G401.6 (cell line): ENCODE results near the gene LRRC4C.
"Not testable (repeated sequence)": the region's sequence is repeated elsewhere in the genome, so short reads cannot be mapped to it uniquely, and the experiment has no call there.

ENCODE experiments used
- FAIRE-seq: peaks from 2 replicates; lab custom pipeline; 2012; peaks lifted over from hg19 to GRCh38; lab: Jason Lieb, UNC

The LRRC4C gene

DNA sequence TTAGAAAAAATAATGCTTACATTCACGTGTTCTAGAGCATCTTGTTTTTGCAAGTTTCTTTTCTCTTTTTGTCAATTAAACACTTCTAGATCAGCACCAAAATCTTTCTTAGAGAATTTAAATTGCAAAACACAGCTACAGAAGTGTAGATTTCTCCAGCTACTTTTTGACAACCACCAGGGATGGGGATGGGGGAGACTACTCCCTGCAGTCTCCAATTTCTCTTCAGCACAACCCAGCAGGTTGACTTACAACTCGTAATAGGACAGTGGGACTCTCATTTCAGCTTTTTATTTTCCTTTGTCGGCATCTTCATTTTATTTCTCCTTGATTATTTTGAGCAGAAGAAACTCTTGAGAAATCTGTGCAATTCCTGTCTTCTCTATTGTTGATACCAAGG is 441.2 kb downstream of the LRRC4C start:
- FAIRE-seq, result no peak

DNA sequence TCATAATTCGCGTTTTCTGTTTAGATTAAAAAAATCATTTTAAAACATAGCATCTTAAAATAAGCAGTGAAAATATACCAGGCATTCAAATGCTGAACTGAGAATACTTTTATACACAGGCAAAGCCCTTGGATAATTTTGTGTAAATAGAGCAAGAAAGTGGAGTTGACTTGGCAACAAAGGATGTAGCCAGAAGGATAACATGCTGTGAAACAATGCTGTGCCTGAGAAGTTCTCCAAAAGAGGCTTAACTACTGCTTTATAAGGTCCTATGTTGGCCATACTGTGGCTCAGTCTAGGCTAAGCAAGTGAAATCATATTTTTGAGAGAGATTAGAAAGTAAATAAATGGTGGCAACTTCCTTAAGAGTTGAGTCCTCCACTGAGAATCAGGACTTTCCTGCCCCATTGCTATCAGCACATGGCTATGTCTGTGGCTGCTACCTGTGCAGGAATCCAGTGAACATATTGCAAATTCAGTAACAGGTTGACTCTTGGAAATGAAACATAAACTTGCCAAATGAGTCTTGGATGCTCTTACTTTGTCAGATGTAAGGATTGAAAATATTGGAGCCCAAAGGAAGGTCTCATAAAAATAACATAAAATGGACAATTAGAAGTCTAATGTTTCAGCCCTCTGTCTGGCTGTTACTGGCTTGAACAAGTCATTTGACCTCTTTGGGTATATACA is 448.9 kb downstream of the LRRC4C start:
- FAIRE-seq, result no peak

DNA sequence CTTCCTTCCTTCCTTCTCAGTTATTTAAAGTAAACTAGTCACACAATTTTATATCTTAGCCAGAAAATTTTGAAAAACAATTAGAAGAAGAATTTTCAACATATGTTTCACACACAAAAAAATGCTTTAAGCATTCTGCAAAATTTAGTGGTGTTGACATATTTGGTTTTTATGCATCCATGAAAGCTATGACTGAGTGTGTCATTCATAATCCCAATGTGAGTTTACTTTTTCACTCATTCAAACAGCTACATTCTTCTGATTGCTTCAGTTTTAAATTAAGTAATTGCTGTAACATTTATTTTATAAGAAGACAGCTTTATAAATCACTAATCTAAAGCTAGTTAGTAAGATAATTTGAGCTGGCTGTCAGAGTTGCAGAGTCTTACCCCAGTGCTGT is 453.5 kb downstream of the LRRC4C start:
- no peak for FAIRE-seq

DNA sequence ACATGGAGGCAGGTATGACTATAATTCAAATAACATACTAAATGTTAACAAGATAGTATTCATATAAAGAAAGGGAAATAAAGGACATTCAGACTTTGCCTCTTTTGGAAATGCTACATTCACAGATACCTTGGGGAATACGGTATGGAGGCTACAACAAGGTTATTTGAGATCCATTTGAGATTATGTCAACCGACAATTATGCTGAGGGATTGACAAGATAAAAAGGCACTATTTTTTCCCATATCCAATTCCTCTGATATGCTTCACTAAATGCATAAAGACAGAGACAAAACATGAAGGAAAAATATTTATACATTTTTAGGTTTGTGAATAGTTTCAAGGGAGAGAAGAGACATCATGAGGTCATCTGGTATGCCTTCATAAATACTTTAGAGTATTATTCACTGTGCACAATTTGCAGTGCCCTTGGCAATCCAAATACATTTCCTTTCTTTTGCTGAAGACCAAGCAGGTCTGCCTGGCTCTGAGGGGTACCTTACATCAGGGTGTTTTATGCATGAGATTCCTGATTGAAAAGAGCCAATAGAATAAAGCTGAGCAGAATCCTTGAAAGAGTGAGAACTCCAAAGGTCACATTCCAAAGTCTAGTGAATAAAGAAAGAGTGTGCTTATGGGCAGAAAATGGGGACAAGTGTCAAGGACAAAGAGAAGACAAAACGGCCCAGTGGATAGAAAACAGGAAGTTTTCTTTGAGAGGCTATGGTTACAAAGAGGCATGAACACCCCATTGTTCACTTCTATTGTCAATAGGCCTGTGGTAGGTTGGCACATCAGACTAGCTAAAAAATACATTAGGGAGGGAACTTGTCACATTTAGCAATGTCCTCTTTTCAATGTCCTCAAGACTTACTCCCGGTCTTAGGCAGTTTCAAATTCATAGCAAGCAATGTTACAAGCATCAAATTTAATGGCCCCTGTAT is 455.8 kb downstream of the LRRC4C start:
- FAIRE-seq, result no peak

DNA sequence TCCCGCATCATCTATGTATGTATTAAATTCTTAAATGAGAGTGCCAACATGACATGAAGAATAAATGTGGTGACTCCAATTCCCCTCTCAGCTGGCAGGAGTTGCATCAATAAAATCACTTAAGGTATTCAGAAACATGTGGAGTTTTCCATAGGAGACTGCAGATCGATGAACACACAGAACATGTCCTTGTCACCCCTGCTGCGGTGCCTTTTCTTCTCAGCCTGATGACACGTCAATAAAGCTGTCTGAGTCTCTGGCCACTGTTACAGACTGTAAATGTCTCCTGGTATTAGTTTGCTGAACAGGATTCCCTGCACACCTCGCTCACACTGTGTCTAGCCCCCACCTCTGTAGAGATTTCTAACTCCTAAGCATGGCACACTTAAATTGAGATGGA is 460.5 kb downstream of the LRRC4C start:
- FAIRE-seq, result no peak

DNA sequence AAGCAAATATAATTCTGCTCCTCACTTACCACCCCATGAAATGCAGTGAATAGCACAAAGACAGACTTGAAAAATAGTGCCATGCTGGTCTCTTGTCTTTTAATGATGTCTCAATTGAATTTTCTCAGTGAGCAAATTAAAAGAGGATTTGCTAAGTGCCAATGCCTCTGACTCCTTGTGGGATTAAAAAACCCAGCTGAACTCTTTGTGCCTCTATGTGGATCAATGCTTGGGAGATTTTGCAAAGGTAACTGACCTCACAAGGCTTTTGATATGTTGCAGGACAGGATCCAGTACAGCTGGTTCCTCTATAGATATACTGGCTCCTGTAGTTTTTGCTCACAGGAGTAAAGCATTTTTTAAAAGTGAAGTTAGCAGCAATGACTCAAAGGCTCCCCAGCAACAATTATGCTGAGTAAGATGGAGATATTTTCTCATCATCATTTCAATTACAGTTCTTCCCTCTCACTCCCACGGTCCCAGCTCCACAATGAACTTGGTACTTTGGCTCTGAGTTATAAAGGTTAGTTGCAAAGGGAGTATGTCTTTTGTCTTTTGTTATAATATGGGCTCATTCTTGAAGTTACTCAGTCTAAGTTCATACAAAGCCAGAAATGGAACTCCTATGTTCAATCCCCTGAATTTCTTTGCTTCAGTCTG is 471.5 kb downstream of the LRRC4C start:
- no peak for FAIRE-seq

DNA sequence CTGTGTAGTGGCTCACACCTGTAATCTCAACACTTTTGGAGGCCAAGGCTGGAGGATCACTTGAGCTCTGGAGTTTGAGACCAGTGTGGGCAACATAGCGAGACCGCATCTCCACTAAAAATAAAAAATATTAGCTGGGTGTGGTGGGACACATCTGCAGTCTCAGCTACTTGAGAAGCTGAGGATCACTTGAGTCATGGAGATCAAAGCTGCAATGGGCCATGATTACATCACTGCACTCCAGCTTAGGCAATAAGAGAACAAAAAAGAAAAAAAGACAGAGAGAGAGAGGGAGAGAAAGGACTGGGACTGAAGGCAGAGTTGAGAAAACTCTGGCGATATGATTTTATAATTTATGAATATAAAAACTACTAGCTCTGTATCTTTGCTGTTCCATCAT is 473.1 kb downstream of the LRRC4C start:
- no peak for FAIRE-seq

DNA sequence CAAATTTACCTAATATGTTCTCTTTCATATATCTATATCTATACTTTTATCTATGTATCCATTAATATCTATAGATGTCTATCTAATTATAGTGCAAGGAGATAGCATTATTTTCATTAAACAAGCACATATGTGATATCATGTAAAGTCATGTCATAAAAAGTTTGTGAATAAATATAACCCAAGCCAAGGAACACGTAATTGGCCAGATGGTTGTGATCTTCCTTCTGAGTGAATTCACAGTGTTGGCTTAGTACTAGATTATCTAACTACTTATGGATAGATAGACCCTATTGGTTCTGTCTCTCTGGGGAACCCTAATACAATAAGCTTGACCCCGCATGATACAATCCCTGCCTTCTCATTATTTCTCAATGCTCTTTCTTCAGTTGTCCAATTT is 484.4 kb downstream of the LRRC4C start:
- no peak for FAIRE-seq

DNA sequence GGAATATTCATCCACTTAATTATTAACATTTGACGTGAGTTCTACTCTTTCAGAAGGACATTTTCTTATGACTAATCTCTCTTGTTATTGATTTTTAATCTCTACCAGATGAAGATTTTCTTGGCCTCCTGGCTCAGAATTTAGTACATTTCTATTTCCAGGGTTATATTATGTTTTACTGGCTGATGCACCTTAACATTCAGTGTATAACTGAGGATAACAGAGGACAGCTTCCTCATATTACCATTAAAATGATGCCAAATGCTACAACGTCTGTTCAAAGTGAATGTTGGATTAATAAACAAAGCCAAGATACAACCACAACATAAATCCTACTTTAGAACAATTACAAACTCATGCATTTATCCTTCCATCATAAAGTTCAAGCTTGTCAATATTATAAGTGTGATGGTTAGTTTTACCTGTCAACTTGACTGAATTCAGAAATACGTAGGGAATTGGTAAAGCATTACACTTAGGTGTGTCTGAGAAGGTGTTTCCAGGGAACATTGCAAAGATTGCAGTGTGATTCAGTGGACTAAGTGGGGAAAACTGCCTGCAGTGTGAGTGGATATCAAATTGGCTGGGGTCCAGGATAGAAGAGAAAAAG is 485.2 kb downstream of the LRRC4C start:
- FAIRE-seq, result no peak

DNA sequence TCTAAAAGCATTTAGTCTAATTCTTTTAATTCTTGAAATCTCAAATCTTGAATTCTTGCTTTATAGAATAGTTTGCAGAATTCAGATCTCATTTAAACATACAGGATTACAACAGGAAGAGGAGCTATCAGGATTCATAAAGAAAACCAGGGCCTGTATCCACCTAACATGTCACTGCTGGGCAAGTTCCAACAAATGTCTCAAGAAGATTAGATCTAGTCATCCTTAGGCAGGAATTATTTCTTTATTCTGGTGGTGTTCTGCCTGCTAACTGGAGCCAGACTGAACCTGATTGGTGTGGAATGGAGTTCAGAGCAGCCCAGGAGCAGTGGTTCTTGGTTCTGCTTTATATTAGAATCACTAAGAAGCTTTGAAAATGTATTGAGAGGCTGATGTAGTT is 500.7 kb downstream of the LRRC4C start:
- FAIRE-seq, result no peak

DNA sequence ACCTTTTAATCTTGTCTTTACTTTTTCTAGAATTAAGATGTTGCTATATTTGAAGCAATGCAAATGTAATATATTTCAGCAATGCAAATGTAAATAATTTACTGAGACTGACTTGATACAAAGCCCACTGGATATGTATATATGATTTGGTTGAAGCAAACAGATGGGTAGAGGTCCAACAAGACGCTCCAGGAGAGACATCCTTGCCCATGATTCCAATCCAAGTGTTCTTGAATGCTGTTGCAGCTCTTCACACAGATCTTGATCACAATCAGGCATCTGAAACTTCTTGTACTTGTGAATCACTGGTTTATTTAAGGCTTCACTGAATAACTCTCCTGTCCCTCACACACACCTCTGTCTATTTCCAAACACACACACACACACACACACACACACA is 507.0 kb downstream of the LRRC4C start:
- no peak for FAIRE-seq

DNA sequence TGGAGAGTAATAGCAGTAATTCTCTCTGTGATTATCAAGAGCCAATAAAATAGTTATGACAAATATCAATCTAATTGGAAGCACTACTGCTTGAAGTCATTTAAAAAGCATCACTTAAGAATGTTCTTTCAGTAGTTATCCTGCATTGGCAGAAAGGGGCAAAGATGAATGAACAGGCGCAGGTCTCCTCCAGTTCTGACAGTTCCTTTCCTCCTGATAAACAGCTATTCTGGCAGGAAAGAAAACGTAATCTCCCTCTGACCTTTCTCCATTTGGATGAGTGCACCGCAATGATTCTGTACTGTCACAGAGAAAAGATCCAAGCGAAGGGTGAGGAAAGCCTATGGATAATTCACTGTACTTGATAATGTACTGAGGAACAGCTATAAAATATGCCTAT is 521.5 kb downstream of the LRRC4C start:
- no peak for FAIRE-seq

DNA sequence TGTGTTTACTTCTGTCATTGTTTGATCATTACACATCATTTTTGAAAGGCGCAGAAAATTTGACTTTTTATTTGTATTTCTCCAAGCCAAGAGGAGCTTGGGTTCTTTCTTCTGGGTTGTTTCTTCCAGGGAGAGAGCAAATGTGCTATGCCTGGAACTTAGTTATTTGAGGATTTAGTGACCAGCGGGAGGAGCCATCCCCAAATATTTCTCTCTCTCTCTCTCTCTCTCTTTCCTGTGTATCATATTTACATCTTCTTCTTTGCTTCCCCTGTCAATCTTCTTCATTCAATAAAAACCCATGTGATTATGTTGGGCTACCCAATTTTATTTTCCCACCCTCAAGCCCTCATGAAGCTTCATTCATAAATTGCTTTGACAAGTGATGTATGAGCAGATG is 534.5 kb downstream of the LRRC4C start:
- no peak for FAIRE-seq

DNA sequence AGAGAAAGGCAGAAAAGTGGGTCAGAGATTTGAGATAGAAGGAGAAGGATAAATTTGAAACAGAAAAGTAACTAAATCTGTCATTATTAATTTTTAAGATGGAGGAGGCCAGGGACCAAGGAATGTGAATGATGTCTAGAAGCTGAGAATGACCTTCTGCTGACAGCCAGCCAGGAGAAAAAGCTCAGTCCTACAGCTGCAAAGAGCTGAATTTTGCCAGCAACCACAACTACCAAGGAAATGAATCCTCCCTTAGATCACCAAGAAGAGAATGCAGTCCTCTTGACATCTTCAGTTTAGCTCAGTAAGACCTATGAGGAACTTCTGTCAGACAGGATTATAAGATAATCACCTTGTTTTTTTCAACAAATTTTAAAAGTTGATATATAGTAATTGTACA is 538.2 kb downstream of the LRRC4C start:
- no peak for FAIRE-seq

DNA sequence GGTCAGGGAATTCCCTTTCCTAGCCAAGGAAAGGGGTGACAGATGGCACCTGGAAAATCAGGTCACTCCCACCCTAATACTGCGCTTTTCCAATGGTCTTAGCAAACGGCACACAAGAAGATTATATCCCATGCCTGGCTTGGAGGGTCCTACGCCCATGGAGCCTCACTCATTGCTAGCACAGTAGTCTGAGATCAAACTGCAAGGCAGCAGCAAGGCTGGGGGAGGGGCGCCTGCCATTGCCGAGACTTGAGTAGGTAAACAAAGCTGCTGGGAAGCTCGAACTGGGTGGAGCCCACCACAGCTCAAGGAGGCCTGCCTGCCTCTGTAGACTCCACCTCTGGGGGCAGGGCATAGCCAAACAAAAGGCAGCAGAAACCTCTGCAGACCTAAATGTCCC is 548.7 kb downstream of the LRRC4C start:
- not testable (repeated sequence) for FAIRE-seq

DNA sequence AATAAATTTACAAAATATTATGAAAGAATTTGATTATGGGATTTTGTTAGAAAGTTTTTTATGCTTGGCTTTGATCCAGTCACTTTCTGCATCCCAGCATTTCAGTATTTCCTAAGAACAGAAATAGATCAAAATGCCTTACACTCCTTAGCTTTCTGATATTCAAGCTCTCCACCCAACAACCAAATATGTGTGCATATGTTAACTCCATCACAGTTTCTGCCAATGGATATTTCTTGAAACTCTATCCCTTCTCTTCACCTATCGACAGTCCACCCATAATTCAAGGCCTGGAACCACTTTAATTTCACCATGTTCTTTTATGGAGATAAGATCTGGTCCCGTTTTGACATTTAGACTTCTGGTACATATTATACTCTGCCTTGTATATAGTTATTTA is 565.0 kb downstream of the LRRC4C start:
- FAIRE-seq, result no peak

DNA sequence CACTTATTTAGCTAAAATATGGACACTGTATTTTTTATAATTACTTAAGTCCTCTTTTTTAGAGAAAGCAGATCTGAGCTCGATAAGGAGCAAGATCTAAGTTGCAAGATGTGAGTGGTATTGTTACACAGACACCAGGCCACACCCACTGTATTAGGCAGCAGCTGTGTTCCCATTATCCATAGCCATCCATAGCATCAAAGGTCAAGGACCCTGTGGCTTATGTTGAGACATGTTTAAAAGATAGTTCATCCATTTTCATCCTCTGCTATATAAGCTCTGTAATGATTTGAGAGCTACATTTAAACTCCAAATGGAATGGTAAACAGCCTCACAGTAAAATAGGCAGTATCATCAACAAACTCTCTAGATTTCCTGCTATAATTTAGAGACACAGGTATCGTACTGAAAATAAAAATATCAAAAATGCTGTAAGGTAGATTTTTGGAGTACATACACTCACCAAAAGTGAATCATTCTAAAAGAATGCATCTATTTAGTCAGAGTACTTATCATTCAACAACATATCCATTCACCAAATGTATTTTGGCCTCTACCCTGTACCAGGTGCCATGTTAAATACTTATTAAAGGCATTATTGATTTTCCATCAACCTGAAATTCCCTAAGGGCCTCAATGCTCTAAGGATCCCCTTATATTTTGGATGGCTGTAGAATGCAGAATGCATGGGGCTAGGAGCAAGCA is 574.0 kb downstream of the LRRC4C start:
- no peak for FAIRE-seq

DNA sequence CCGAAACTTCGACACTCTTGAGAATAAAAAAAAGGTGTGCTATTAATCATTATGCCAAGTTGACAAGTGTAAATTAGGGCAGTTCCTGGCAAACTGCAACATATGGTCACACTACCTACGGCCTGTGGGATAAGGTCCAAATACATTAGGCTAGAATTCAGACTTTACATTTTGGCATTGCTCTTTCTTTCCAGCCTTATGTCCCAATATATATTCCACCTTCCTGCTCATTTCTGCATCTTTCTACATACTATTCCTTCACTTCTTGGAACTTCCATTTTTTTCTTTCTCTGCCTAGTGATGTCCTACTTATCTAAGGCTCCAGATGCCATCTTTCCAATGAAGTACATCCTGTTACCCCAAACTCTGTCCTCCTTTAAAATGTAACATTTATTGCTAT is 577.2 kb downstream of the LRRC4C start:
- FAIRE-seq, result no peak

DNA sequence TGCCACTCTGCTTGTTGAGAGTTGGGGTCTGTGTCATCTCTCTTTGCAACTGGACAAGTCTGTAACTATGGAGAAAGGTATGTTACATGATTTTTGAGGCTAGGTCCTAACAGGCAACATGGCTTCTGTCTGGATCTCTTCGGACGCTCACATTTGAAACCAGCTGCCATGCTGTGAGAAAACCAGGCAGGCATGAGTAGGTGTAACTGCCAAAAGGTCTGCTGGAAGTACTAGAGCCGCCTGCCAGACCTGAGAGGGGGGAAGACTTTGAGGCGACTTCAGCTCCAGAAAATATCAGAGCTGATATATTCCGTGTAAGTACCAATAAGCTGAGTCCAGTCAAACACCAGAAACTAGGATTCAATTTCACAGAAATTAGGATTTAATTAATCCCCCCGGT is 579.5 kb downstream of the LRRC4C start:
- FAIRE-seq, result no peak

DNA sequence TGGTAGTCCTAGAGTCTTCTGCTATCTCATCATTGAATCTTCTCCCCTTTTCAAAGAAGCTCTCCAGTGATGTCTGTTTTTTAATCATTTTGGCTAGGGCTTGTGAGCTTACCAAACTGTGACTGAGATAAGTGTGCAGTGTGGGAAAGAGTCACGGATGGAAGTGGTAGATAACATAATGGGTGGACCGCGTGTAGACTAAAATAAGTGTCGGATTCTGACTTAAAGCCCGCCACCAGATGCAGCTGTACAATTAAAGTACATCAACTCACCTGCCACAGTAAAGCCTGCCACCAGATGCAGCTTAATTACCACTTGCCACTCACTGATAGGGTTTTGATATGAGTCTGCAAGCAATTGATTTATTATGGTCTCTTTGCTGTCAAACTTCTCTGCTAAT is 581.5 kb downstream of the LRRC4C start:
- FAIRE-seq, result no peak

DNA sequence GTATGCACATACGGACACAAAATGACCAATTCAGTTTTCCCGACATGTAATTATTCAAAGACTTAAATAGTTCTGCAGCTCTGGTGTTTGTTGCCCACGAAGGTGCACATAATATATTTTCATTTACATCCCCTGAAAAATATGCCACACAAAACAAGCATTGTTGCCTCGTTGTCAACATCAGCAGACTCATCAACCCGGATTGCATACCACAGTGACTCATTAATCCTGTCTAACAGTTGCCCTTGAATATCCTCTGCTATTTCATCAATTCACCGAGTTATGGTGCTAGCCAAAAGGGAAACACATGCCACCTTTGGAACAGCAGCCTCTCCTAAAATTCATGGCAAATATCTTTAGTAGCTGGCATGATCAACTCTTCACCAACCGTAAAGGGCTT is 582.2 kb downstream of the LRRC4C start:
- FAIRE-seq, result no peak

DNA sequence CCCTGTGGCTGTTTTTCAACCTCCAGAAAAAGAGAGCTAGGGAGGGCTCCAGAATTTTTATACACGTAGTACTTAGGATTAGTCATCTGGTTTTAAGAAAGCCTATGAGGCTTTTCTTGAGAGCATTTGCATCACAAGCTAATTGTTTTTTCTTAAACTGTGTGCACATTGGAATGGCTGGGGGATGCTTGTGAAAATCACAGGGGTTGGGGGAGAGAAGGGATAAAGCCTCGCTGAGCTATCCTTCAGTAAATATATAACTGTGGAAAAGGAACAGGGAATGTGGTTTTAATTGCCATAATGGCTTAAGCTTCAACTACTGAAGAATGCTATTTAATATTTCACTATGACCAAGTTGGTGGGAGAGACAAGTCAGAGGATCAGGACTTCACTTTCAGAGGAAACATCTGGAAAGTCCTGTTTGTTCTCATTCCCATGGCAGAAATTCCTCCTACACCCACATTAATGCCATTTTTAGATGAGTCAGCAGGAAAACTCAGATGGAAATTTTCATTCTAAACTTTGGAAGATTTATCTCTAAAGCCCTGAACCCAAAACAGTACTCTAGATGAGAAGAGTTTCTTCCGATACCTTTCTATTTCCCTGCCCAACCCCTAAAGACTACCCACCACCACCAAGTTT is 591.3 kb downstream of the LRRC4C start:
- no peak for FAIRE-seq
